GM18858 (cell line): Measurements from ENCODE around the gene RNF135.
"Not testable (repeated sequence)": the region's sequence is repeated elsewhere in the genome, so short reads cannot be mapped to it uniquely, and the experiment has no call there.

Experiments
- ATAC-seq: cut with Tn5 transposase; IDR thresholded peaks from one replicate; pipeline ENCODE4 v1.9.1; 2021; ENCODE audit not compliant: unreplicated experiment

Gene RNF135

DNA sequence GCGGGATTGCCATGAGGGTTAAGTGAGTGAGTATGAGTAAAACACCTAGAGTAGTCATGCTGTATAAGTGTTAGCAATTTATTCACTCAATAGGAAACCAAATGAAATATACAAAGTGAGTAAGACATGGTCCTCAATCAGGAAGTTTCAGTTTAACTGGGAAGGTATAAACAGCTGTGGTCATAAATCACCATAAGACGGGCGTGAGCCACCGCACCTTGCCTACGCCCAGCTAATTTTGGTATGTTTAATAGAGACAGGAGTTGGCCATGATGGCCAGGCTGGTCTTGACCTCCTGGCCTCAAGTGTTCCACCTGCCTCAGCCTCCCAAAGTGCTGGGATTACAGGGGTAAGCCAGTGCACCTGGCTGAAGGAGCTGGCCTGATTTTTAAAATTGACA lies 27.0 kb downstream of the RNF135 start:
- ATAC-seq, result no peak

DNA sequence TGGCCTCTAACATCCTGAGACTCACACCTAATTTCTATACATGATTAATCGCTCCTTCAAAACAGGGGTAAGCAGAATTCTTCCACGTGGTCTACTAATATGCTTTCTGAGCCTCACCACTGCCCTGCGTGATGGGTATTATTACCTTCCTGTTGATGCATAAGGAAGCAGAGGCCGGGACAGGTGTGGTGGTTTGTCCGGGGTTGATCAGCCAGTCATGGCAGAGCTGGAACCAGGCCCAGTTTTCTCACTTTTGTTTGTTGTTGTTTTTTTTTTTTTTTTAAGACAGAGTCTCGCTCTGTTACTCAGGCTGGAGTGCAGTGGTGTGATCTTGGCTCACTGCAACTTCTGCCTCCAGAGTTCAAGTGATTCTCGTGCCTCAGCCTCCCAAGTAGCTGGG lies 31.2 kb downstream of the RNF135 start:
- no peak for ATAC-seq

DNA sequence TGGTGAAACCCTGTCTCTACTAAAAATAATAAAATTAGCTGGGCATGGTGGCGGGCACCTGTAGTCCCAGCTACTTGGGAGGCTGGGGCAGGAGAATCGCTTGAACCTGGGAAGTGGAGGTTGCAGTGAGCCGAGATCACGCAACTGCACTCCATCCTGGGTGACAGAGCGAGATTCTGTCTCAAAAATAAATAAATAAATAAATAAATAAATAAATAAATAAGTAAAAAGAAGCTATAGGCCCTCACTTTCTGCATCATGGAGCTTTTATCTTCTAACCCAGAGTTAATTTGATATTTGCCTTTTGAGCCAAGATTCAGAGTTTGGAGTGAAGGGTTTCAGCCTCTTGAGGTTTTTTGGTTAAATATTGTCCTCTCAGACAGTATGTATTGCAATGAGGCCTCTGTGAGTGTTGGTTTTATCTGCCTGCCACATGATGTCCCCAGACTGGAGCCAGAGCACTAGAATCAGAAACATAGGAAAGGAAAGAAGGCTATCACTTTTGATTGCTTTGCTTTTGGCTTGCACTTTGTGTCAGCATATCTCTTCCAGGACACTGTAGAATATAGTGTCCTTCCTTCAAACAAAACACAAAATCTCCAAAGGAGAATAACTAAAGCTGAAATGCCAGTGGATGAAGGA lies 32.5 kb downstream of the RNF135 start:
- no peak for ATAC-seq

DNA sequence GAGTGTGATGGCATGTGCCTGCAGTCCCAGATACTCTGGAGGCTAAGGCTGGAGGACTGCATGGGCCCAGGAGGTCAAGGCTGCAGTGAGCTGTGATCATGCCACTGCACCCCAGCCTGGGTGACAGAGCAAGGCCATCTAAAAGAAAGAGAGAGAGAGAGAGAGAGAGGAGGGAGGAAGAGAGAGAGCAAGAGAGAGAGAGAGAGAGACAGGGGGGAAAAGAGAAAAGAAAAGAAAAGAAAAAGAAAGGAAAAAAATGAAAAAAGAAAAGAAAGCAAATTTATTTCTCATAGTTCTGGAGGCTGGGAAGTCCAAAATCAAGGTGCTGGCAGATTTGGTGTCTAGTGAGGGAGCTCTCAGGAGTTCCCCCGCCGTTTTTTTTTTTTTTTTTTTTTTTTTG lies 33.3 kb downstream of the RNF135 start:
- ATAC-seq, result no peak

DNA sequence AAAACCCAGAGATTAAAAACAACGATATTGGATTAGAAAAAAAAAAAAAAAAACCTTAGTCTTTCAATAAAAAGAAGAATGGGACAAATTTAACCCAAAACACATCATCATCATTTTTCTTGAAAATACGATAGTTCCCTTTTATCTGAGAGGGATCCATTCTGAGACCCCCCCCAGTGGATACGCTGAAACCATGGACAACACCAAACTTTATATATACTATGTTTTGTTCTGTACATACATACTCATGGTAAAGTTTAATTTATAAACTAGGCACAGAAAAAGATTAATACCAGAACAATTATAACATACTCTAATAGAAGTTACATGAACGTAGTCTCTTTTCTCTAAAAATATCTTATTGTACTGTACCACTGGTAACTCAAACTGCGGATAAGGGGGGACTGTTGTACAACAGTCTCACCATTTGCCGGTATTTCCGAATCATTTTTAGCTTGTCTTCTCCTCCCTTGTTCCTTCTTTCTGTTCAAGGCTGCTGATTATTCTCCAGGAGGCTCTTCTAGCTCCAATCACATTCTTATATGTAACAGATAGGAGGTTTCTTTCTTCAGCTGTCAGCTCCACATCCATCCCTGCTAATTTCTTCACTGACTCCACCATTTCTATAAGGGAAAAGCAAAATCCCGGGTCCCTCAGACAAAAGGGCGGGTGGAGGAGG lies 37.0 kb downstream of the RNF135 start:
- no peak for ATAC-seq

DNA sequence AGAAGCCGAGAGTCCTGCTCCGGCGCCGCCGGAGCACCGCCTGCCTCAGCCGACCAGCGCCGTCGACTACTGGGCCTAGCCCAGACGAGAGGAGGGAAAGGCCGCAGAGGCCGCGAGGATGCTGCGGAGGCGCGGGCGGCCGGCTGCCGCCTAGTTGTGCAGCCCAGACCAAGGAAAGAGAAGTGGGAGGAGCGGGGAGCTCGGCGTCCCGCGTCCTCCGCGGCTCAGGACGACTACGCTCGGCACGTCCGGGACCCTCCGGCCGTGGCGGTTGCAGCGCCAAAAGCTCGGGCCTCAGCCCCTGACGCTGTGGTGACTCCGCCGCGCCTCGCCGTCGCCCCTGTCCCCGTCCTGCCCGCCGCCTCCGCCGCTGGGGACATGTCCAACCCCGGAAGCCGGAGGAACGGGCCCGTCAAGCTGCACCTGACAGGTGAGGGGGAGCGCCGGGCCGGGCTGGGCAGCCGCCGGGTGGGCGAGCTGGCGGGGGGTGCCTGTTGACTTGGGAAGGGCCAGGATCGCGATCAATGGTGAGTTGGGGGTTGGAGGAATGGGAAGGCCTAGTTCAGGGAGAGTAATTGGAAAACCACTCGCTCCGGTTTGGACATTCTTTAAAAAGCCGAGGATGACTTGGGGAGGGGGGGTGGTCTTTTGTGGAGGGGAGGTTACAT lies 37.7 kb downstream of the RNF135 start:
- ATAC-seq, result no peak

DNA sequence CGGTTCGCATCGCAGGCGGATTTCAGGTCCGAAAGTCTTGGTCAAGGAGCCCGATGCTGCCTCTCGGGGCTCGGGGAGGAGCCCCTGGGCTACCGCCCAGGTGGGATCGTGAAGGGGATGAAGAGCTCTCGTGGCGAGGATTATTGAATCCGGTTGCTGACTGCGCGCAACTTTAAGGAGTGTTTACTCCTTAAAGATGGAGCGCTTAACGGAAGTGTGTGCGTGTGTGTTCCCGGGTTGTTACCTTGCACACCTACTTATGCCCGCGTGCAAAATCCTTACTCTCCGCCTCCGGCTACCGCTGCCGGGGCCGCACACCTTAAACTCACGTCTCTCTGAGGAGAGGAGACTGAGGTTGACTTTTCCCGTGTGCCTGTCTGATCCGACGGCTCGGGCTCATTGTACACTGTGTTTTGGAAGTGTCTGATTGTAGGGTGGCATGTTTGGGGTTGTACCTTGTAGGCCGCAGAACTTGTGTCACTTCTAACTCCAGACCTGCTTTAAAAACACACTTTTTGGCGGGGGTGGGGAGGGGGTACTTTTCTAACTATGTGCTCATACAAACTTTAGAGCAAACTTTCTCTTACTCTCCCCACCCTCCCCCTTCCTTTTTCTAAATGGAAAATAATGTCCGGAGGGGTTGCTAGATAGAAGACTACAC lies 38.3 kb downstream of the RNF135 start:
- not testable (repeated sequence) for ATAC-seq

DNA sequence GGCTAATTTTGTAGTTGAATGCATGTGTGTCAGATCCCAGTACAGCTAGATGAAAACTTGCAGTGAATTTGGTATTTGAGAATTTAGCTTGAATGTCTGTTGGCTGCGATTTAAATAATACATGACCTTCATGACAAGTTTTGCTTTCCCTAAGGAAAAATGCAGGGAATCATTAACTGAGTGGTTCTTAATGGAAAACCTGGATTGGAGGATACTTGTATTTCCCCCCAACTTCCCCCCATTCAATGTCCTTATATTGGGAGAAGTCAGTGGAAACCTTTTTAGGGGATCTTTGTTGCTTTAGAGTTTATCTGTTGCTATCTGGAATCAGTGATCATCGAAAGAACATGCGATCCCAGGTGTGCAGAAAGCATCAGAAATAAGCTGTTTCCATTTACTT lies 39.2 kb downstream of the RNF135 start:
- not testable (repeated sequence) for ATAC-seq

DNA sequence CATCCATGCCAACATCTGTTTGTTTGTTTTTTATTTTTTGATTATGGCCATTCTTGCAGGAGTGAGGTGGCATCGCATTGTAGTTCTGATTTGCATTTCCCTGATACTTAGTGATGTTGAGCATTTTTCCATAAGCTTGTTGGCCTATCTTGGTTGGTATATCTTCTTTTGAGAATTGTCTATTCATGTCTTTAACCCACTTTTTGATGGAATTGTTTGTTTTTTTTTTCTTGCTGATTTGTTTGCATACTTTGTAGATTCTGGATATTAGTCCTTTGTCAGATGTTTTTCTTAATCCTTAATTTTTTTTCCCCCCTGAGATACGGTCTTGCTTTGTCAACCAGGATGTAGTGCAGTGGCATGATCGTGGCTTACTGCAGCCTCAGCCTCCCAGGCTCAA lies 43.0 kb downstream of the RNF135 start:
- no peak for ATAC-seq

DNA sequence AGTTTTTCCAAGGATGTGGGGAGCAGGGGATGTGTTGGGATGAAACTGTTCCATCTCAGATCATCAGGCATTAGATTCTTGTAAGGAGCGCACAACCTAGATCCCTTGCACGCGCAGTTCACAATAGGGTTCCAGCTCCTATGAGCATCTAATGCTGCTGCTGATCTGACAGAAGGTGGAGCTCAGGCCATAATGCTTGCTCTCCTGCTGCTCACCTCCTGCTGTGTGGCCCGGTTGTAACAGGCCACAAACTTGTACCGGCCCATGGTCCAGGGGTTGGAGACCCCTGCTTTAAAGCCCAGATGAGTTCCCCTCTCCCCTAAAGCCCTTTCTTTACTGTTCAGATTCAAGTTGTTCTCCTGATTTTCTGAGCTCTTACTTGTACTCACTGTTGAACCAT lies 44.8 kb downstream of the RNF135 start:
- ATAC-seq, result no peak

DNA sequence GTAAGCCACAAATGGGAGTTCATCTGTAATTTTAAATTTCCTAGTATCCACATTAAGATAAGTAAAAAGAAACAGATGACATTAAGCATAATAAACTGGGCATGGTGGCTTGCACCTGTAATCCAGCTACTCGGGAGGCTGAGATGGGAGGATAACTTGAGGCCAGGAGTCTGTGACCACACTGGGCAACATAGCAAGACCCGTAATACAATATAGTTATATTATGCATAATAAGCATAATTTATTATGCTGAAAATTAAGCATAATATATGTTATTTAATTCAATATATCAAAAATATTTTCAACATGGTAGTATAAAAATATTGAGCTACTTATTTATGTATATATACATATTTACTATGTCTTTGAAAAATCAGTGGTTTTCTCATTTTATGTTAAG lies 48.2 kb downstream of the RNF135 start:
- ATAC-seq, result no peak

DNA sequence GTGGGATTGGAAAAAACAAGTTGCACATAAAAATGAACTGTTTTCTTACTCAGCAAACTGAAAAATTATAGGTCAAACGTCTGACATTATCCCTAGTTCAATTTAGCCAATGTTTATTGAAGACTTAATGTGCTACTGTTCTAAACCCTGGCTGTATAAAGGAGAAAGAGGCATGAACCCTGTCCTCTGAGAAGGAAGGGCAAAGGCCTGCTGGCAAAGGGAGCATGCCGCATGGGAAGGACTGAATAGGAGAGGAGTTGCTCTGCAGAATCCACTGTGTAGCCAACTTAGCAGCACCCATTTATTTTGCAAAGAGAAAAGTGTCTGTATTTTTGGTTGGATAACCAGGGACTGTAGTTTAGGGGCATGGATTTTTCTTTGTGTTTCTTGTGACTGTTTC lies 52.3 kb downstream of the RNF135 start:
- not testable (repeated sequence) for ATAC-seq

DNA sequence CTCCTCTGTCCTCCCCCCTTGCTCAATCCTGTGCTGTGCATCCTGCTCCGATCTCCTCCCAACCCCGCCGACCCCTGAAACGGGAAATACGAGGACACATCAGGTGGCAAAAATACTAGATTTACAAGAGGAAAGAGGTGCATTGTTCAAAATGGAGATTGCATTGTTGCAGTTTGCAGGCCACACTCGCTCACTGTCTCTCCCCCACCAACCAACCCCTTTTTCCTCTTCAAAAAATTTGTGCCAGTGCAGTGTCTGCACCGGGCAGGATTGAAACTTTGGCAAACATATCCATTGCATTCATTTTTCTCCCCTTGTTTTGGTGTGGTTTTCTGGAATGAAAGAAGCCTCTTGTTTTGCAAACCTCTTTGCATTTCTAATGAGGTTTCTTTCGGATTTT lies 61.0 kb downstream of the RNF135 start:
- no peak for ATAC-seq

DNA sequence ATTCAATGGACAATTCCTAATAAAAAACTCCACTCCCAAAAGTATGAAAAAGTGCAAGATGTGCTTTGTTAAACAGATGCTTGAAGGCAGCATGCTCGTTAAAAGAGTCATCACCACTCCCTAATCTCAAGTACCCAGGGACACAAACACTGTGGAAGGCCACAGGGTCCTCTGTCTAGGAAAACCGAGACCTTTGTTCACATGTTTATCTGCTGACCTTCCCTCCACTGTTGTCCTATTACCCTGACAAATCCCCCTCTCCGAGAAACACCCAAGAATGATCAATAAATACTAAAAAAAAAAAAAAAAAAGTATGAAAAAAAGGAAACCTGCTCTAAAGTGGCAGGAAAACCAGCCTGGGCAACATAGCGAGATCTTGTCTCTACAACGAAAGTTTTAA lies 64.8 kb downstream of the RNF135 start:
- ATAC-seq, result not testable (repeated sequence)

DNA sequence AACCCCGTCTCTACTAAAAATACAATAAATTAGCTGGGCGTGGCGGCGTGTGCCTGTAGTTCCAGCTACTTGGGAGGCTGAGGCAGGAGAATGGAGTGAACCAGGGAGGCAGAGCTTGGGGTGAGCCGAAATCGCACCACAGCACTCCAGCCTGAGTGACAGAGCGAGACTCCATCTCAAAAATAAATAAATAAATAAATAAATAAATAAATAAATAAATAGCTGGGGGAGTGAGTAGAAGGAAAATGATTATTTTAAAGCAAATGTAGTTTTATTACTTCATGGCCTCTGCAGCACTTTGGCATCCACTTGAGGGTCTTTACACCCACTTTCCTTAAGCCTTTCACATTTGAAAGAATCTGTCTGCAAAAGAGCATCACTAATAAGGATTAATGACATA lies 70.0 kb downstream of the RNF135 start:
- ATAC-seq, result not testable (repeated sequence)

DNA sequence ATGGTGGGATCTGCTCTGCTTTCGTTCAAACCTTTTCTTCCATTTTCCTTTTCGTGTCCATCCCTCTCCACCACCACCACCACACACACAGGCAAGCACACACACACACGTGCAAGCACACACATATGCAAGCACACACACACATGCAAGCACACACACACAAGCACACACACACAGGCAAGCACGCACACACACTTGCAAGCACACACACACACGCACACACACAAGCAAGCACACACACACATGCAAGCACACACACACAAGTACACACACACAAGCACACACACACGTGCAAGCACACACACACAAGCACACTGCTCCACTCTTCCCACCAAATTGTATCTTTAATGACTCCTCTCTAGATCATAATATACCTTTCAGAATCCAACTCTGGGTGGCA lies 71.5 kb downstream of the RNF135 start:
- not testable (repeated sequence) for ATAC-seq

DNA sequence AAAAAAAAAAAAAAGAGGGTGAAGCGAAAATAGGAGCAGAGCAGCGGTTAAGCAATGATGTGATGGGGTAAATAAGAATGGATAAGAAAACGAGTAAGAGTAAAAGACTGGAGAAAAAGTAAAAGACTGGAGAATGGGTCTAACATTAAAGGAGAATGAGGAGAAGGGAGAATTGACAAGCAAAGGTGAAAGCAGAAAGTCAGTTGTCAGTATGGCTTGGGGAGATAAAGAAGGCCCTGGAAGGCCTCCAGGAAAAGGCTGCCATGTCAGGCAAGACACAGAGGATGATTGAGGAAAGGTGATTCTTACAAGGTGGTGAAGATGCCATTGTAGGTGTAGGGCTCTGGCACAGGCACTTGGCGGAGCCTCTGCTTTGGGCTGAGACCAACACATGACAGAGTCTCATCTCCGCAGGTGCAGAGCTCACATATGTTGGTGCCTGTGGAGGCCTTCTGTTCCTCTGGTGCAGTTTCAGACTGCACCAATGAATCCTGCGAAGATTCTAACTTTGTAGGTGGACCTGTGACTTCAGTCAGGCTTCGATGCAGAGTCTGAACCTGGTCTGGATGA lies 76.1 kb downstream of the RNF135 start:
- not testable (repeated sequence) for ATAC-seq

DNA sequence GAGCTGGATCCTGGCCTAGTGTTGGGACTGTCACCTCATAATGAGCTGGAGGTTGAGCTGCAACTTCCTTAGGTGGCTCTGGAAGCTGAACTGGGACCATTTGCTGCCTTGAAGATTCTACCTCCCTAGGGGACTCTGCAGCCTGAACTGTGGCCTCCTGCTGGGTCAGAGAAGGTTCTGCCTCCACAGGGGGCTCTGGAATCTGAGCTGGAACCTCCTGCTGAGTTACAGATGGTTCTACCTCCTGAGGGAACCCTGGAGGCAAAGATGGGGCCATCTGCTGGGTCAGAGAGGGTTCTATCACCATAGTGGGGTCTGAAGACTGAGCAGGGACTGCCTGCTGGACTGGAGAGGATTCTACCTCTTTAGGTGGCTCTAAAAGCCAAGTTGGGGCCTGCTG lies 77.3 kb downstream of the RNF135 start:
- no peak for ATAC-seq

DNA sequence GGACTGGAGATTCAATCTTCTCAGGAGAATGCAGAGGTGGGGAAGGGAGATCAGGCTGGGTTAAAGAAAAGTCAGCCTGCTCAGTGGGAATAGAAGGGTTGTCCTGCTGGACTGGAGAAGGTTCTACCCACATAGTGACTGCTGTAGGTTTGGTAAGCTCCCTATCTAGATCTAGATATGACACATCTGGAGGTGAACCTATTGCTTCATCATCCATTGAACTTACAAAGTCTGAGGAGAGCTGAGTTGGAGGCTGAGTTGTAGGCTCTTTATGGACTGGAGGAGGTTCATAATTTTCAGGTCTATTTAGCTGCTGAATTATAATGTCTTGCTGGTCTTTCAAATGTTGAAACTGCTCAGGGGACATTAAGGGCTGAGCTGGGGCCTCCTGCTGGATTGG lies 77.9 kb downstream of the RNF135 start:
- ATAC-seq, result no peak
